CD4-positive, alpha-beta T cell treated with Interleukin-4 for 4 hours (primary cell): ENCODE results near the gene YJU2.
"Not testable (repeated sequence)": the region's sequence is repeated elsewhere in the genome, so short reads cannot be mapped to it uniquely, and the experiment has no call there.

Experiments
- DNase-seq: peaks from one replicate; pipeline ENCODE4 v3.0.0-alpha.2; 2020

Gene YJU2

DNA sequence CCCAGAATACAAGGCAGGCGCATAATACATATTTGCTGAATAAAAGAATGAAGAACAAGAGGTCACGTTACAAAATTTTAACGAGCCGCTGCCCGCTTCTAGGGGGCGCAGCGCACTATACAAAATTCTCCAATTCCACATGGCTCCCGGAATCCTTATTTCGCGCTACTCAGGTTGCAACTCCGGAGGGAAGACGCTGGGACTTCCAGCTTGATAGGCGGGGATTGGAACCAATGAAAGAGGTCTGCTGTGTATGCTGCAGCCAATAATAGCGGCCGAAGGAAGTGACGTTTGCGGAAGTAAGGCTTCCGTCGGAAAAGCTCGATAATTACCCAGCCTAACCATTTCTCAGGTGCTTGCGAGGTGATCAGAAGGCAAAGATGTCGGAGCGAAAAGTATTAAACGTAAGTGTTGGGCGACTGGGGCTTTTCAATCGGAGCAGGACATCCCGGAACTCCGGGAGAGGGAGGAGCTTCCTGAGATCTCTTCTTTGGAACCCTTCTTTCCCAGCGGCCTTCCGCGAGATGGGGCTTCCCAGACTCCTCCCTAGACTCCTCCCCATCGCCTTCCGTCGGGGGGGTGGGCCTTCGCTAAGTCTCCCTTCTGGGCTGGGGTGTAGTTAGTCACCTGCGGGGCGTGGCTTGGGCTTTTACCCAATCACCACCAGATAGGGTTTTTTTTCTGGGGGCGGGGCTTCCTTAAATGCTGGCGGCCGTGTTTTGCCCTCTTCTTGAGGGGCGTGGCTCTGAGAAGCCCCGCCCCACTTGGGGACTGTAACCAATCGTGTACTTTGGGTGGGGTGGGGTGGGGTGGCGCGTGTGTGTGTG, at the start of gene YJU2:
TSS of gene YJU2 (plus strand) at position 314 of the 827 bp plus-strand sequence. CDS start at position 381, 67 bp downstream.
- DNase-seq = peak; percentile 99

DNA sequence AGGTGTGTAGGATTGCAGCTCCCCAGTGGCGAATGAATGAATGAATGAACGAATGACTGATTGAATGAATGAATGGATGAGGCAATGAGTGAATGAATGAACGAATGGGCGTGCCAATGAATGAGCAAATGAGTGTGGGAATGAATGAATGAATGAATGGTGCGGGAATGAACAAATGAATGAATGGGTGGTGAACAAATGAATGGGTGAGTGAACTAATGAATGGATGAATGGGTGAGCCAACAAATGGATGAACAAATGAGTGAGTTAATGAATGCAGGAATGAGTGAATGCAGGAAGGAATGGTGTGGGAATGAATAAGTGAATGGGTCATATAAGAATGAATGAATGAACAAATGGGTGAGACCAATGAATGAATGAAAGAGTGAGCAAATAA, 49.7 kb upstream of the YJU2 start:
- no peak for DNase-seq

DNA sequence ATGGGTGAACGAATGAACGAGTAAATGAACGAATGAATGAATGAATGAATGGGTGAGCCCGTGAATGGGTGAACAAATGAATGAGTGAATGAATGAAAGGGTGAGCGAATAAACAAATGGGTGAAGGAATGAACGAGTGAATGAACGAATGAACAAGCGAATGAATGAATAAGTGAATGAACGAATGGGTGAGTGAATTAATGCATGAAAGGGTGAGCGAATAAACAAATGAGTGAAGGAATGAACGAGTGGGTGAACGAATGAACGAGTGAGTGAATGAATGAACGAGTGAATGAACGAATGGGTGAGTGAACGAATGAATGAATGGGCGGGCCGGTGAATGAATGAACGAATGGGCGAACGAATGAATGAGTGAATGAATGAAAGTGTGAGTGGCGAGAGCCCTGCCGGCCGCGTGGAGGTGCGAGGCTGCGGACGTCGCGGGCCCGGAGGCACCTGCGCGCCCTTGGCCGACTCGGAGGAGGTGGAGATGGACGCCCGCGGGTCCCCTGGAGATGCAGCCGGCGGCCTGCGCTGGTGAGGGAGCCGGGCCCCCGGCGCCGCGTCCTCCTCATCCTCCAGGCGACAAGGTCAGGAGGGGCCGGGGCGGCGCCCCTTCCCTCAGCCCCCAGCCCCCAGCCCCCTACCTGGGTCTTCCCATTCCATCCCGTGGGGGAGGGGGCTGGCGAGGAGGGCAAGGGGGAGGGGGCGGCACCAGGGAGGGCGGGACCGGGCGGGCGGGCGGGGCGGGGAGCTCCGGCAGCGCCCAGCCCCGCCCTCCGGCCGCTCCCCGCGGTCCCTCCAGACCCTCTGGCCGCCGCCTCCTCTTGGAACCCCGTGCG, 49.0 kb upstream of the YJU2 start:
- DNase-seq = no peak

DNA sequence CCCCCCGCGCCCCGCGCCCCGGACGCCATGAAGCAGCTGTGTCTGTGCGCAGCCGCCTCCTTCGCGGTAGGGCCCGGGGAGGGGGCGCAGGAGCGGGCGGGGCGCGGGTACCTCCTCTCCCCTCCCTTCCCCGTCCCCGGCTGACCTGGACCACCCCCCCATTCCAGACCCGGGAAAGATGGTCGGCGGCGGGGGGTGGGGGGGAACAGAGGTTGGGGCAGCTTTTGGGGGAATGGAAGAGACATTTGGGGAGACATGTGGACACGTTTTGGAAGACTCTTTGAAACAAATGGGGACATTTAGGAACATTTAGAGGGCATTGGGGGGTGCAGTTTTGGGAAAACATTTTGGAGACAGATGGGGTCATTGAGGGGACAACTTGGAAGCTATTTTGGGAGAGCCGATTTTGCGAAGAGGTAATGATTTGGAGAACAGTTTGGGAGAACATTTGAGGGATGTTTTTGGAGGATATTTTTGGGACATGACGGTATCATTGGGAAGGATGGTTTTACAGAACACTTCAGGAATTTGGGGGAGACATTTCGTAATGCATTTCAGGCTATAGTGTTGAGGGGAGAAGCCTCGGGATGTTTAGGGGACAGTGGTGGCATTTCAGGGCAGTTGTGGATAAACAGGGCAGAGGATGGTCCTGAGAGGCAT, 48.3 kb upstream of the YJU2 start:
- DNase-seq = no peak

DNA sequence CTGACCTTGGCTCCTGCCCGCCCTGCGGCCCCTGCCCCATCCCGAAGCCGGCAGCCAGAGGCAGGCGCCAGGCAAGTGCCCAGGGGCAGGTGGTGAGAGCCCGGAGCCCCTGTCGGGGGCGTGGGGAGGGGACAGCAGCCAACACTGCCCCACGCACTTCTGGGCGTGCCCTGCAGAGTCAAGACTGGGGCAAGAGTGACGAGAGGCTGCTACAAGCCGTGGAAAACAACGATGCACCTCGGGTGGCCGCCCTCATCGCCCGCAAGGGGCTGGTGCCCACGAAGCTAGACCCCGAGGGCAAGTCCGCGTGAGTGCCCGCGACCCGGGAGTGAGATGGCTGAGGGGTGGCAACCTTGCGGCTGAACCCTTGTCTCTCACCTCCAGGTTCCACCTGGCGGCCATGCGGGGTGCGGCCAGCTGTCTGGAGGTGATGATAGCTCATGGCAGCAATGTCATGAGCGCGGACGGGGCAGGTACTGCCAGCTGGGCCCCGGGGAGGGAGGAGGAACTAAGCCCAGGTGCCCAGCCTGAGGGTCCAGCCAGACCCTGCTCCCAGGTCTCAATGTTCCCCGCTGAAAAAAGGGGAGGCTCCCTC, 47.1 kb upstream of the YJU2 start:
- DNase-seq = no peak

DNA sequence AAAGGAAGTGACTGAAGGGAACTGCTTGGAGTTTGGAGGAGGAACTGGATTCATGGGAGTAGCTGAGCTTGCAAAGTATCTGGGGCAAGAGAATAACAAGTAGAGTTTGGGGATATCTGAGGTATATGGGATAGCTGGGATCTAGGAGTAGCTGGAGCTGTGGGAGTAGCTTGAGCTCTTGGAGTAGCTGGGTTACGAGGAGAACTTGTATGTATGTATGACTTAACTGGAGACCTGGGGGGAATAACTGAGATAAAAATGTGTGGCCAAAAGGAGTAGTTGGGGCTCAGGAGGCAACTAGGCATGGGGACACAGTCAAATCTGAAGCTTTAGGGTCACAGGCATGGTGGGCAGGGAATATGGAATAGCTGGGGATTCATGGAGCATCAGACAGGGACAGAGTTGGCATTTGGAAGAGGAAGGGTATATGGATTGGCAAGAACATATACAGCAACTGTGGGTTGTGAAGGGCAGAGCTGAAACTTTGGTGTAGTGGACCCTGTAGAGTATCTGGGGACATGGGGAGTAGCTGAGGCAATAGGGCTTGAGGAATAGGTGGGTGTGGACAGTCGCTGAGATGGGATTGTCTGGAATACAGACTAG, 45.8 kb upstream of the YJU2 start:
- no peak for DNase-seq

DNA sequence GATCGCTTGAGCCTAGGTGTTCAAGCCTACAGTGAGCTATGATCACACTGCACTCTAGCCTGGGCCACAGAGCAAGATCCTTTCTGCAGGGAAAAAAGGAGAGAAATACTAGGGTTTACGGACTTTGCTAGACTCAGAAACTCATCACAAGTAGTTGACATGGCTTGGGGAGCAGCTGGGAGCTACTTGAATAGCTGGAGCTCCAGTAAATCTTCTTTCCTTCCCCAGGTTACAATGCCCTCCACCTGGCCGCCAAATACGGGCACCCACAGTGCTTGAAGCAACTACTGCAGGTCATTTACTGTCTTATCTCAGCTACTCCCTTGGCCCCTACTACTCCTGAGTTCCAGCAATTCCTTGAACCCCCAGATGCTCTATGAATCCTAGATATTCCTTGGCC, 45.1 kb upstream of the YJU2 start:
- DNase-seq = no peak

DNA sequence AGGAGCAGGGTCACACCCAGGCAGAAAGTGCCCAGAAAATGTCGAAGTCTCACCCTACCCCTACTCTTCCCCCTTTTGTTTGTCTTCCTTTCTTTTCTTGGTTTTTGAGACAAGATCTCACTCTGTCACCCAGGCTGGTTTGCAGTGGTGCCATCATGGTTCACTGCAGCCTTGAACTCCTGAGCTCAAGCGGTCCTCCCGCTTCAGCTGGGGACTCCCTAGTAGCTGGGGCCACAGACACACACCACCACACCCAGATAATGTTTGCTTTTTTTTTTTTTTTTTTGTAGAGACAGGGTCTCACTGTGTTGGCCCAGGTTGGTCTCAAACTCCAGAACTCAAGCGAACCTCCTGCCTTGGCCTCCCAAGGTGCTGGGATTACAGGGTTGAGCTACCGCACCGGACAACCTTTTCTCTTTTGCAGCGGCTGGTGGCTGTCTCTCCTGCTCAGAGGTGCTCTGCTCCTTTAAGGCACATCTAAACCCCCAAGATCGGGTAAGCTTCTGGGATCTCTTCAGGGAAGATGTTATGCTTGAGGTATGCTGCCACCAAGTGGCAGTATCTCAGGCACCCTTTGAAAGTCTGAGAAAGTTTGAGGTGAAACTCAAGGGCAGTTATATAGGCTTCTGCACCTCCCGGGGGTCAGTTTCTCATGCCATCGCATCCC, 39.9 kb upstream of the YJU2 start:
- no peak for DNase-seq

DNA sequence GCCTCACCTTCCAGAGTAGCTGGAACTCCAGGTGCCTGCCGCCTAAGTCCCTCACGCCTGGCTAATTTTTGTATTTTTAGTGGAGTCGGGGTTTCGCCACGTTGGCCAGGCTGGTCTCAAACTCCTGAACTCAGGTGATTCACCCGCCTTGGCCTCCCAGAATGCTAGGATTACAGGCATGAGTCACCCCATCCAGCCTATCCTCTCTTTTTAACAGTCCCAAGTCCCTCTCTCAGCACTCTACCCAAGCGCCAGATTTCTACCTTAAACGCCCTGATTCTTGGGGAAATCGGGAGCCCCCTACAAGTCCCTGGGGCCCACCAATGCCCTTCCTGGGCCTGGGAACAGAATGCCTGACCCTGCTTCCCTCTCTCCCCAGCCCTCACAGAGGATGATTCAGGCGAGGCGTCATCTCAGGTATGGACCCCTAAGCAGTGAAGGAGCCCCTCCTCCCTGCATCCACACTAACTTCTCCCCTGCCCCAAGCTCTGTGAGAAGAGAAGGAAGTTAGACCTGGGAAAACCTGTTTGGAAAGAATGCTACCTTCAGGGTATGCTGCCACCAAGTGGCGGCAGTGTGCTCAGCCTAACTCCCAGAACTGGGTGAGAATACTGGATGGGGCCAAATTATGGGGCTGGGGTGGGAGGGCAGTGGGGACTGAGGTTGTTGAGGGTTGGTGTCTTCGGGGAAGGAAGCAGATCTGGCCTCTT, 38.3 kb upstream of the YJU2 start:
- no peak for DNase-seq

DNA sequence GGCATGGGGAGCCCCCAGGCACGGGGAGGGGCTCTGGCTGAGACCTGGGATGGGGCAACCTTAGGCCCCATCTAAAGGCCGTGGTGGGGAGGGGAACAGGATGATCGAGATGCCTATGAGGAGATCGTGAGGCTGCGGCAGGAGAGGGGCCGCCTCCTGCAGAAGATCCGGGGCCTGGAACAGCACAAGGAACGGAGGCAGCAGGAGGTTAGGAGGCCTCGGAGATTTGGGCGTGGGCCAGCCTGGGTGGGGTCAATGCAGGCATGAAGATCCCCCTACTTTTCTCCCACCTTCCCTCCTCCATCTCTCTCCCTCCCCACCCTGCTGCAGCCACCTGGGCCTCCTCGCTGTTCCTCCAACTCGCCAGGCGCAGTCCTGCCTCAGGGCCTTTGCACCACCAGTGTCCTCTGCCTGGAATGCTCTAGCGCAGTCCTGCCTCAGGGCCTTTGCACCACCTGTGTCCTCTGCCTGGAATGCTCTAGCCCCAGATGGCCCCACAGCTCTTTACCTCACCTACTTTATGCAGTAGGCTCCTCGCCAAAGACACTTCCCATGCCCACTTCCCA, 36.6 kb upstream of the YJU2 start:
- no peak for DNase-seq

DNA sequence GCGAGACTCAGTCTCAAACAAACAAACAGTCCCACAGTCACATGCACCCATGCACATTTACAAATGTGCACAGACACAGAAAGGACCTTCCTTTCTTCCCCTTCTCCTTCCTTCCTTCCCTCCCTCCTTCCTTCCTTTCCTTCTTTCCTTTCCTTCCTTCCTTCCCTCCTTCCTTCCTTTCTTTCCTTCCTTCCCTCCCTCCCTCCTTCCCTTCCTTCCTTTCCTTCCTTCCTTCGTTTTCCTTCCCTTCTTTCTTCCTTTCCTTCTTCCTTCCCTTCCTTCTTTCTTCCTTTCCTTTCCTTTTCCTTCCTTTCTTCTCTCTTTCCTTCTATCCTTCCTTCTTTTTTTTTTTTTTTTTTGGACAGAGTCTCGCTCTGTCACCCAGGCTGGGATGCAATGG, 33.8 kb upstream of the YJU2 start:
- no peak for DNase-seq

DNA sequence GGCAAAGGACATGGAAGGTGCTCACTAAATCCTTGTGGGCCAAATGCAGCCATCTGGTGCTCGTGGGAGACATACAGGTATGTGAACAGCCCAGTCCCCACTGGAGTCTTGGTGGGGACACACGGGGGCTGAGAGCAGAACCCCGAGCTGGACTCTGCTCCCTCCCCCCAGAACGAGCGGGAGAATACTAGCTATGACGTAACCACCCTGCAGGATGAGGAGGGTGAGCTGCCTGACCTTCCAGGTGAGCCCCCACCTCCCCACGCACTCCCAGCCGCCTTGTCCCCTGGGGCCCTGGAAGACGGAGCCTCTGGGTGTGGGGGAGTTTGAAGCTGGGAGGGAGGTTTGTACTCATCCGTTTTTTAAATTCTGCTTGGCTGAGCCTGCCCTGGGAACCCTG, 31.1 kb upstream of the YJU2 start:
- DNase-seq = no peak

DNA sequence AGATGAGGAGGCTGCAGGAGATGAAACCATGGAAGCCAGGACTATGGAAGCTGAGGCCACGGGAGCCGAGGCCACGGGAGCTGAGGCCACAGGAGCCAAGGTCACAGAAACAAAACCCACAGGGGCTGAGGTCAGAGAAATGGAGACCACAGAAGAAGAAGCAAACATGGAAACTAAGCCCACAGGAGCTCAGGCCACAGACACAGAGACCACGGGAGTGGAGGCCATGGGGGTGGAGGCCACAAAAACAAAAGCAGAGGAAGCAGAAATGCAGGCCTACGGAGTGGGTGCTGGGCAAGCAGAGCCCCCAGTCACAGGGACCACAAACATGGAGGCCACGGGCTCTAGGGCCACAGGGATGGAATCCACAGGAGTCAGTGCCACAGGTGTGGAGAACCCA, 30.0 kb upstream of the YJU2 start:
- no peak for DNase-seq

DNA sequence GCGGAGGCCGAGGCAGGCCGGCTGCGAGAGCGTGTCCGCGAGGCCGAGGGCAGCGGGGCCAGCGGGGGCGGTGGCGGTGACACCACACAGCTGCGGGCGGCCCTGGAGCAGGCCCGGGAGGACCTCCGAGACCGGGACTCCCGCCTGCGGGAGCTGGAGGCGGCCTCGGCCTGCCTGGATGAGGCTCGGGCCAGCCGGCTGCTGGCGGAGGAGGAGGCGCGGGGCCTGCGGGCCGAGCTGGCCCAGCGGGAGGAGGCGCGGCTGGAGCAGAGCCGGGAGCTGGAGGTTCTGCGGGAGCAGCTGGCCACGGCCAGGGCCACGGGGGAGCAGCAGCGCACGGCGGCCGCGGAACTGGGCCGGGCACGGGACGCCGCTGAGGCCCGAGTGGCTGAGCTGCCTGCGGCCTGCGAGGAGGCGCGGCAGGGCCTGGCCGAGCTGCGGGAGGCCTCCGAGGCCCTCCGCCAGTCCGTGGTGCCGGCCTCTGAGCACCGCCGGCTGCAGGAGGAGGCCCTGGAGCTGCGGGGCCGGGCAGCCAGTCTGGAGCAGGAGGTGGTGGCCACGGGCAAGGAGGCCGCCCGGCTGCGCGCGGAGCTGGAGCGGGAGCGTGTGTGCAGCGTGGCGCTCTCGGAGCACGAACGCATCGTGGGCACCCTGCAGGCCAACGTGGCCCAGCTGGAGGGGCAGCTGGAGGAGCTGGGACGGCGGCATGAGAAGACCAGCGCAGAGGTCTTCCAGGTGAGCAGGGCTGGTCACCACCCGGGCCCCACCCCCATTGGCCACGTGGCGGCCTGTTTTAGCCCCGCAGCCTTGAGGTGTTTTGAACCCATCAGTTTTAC, 29.2 kb upstream of the YJU2 start:
- no peak for DNase-seq

DNA sequence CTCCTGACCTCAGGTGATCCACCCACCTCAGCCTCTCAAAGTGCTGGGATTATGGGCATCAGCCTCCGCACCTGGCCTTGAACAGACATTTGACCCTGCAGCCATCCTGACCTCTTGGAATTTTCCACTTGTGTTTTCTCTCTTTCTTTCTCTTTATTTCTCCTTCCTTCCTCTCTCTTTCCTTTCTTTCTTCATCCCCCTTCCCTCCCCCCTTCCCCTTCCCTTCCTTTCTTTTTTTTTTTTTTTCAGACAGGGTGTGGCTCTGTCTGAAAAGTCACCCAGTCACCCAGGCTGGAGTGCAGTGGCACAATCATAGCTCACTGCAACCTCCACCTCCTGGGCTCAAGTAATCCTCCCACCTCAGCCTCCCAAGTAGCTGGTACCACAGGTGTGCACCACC, 28.4 kb upstream of the YJU2 start:
- DNase-seq = not testable (repeated sequence)

DNA sequence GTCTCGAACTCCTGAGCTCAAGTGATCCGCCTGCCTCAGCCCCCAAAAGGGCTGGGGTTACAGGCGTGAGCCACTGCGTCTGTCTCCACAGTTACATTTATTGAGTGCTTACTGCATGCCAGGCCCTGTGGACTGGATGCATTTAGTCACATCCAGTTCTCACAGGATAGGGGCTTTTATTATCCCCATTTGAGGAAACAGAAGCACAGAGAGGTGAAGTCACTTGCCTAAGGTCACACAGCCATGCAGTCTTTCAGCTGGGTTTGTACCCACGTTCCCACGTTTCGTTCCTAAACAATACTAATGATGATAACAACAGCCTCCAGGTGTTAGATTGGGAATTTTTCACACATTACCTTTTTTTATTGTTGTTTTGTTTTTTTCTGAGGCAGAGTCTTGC, 26.7 kb upstream of the YJU2 start:
- DNase-seq = no peak

DNA sequence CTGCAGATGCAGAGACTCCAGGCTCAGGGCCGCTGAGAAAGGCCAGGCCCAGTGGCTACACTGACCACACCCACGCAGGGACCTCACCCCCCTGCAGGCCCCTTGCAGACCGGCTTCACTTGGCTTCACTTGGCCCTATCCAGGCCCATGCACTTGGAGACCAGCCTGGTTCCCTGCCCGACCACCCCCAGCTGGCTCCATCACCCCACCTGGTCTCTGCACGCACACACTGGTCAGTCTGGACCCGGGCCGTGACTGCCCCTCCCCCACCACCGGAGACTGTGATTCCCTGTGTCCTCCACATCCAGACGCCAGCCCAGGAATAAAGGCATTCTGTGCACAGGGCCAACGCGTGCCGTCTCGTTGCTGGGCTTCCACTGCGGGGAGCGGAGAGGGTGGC, 22.4 kb upstream of the YJU2 start:
- DNase-seq = no peak

DNA sequence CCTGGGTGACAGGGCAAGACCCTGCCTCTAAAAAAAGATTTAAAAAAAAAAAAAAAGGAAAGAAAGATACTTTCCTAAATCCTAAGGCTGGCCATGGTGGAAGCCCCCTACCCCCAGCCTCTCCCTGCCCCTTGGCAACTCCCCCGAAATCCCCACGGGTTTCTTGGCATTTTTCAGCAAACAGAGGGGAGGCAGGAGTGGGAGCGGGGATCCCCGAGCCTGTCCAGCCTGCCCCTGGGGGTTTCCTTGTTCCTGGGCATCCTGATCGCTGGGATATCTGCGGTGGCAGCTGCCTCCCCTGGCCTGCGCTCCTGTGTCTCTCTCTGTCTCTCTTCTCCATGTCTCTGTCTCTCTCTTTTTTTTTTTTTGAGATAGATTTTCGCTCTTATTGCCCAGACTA, 21.0 kb upstream of the YJU2 start:
- DNase-seq = no peak

DNA sequence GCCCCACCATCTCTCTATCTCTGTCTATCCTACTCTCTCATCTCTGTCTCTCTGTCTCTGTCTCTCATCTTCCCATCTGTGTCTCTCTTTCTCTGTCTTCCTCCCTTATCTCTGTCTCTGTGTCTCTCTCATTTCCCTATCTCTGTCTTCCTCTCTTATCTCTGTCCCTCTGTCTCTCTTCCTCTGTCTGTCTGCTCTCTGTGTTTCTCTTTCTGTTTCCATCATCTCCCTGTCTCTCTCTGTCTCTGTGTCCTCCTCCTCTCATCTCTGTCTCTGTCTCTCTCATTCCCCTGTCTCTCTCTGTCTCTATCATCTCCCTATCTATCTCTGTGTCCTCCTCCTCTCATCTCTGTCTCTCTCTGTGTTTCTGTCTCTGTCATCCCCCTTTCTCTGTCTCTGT, 19.1 kb upstream of the YJU2 start:
- DNase-seq = no peak

DNA sequence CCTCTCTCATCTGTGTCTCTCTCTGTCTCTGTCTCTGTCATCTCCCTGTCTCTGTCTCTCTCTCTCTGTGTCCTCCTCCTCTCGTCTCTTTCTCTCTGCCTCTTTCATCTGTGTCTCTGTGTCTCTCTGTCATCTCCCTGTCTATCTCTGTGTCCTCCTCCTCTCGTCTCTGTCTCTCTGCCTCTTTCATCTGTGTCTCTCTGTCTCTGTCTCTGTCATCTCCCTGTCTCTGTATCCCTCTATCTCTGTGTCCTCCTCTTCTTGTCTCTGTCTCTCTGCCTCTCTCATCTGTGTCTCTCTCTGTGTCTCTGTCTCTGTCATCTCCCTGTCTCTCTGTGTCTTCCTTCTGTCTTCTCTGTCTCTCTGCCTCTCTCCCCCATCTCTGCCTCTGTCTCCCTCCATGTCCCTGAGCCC, 18.1 kb upstream of the YJU2 start:
- DNase-seq = no peak
